GM21528 (cell line): ENCODE measurements around the gene PRR33.
"Not testable (repeated sequence)": the region's sequence is repeated elsewhere in the genome, so short reads cannot be mapped to it uniquely, and the experiment has no call there.

Experiments used
- ATAC-seq: cut with Tn5 transposase; IDR thresholded peaks from one replicate; pipeline ENCODE4 v1.9.1; 2021; ENCODE audit warnings: mild to moderate bottlenecking, moderate library complexity; ENCODE audit not compliant: unreplicated experiment, low FRiP score

Gene PRR33

GRCh38 chr11:1878137-1879031 lies 13.3 kb downstream of the PRR33 start:
- ATAC-seq: no peak

- ATAC-seq: no peak
Measured at GRCh38 chr11:1877211-1878136, 14.2 kb downstream of the PRR33 start.

DNA sequence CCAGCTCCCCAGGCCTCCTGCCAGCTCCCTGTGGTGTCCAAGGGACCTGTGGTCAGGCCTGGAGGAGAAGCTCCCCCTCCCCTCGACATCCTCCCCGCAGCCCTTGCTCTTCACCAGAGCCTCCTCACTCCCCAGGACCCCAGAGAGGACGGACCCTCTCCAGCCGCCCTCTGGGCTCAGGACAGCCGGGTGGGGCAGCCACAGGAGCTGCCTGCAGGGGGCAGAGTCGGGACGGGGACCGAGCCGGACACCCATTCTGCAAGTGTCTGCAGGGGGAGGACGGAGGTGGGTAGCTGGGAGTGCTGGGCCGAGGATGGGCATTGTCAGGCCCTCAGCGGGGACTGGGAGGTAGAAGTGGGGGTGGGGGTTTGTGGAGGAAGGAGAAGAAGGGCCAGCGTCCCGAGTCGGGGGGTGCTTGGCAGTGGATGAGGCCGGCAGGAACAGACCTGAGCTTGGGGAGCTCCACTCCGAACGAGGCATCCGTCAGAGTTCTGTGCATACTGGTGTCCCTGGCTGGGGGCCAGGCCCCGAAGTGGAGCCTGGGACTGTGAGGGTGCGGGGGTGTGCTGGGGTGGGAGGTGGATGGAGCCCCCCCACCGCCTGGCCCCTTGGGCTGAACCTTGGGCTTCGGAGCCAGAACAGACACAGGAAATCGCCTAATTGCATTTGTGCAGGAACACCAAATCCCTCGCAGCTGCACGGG lies 15.2 kb downstream of the PRR33 start:
- ATAC-seq: no peak

- ATAC-seq: not testable (repeated sequence)
Measured at GRCh38 chr11:1875851-1876301, 15.8 kb downstream of the PRR33 start.

- ATAC-seq: no peak
Measured at GRCh38 chr11:1875093-1875850, 16.4 kb downstream of the PRR33 start.

- not testable (repeated sequence) for ATAC-seq
Measured at GRCh38 chr11:1874441-1875092, 17.1 kb downstream of the PRR33 start.

GRCh38 chr11:1873813-1874150 lies 17.9 kb downstream of the PRR33 start:
- not testable (repeated sequence) for ATAC-seq

- ATAC-seq: no peak
Measured at GRCh38 chr11:1873048-1873812, 18.5 kb downstream of the PRR33 start.

GRCh38 chr11:1872267-1872985 lies 19.3 kb downstream of the PRR33 start:
- ATAC-seq: no peak

- no peak for ATAC-seq
Measured at GRCh38 chr11:1871531-1871930, 20.2 kb downstream of the PRR33 start.

DNA sequence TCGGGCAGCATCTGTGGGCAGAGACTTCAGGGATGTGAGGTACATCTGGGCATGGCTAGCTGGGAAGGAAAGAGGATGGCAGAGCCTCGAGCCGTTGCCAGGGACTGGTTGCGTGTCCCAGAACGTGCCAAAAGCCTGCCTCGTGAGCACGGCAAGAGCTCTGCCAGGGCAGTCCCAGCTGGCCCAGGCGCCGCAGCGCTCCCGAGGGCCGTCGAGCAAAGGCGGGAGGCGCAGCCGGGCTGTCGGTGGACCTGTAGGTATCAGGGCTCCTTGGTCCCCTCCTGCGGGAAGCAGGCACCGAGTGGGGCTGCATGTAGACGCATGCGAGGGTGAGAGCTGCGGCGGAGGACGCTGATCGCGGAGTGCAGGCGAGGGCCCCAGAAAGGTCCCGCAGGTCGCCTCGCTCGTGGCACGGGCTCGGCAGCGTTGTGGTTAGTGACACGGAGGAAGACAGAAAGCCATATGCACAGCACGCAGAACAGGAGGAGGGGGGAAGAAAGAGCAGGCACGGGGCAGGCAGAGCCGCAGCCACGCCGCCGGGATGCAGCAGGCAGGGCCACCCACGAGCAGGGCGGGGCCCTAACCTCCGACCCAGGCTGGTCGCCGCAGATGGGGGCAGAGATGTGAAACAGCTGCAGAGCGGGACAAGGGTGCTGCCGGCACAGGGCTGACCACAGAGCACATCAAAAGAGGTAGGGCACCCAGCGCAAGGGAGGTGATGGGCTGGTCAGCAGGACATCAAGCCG lies 20.8 kb downstream of the PRR33 start:
- no peak for ATAC-seq

DNA sequence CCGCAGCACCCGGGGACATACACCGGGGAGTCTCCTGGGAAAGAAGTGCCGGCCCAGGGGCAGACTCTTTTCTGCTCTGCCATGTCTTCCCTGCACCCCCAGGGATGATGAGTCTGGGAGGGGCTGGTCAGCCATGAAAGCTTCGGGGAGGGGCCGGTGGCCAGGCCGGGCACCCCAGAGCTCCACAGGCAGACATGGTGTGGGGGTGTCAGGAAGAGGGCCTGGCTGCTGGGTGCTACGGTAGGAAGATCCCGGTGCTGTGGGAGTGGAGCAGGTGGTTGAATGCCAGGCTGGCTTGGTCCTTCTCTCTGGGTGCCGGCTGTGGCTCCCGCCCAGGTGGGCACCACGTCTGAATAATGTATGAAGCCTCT lies 21.4 kb downstream of the PRR33 start:
- no peak for ATAC-seq

DNA sequence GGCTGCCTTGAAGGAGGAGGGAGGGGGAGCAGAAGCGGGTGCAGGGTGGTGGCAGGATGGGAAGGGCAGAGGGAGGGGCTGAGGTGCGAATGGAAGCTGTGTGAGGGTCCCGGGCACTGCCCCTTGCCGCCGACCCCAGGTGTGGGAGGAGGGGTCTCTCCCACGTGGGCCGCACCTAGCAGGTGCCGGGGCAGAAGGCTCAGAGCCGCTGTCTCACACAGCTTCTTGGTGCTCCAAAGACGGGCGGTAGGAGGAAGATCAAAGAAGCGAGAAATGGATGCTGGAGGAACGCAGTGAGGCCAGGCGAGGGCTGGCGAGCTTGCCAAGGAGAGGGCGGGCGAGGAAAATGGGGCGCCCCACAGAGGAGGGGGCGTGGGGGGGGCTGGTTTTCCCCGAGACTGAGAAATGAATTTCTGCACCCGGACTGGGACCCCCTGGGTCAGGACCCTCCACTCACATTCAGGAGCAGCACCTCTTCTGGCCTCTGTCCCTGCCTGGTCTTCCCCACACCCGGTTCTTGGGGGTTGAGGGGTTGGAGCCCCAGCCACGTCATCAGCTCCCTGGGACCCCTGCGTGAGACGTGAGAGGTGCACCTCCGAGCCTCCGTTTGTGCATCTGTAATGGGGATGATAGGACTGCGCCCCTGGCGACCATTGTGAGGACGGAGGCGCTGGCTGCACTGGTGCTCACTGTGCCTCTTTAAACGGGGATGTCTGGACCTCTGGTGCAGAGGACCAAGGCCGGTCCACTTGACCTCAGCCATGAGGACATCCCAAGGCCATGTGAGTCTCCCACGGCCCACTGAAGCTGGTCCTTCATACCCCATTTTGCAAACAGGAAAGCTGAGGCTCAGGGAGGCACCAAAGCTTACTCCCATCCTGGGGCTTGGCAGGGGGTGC lies 22.0 kb downstream of the PRR33 start:
- ATAC-seq: no peak

GRCh38 chr11:1868636-1869291 lies 22.9 kb downstream of the PRR33 start:
- ATAC-seq: no peak

GRCh38 chr11:1868056-1868635 lies 23.5 kb downstream of the PRR33 start:
- no peak for ATAC-seq

DNA sequence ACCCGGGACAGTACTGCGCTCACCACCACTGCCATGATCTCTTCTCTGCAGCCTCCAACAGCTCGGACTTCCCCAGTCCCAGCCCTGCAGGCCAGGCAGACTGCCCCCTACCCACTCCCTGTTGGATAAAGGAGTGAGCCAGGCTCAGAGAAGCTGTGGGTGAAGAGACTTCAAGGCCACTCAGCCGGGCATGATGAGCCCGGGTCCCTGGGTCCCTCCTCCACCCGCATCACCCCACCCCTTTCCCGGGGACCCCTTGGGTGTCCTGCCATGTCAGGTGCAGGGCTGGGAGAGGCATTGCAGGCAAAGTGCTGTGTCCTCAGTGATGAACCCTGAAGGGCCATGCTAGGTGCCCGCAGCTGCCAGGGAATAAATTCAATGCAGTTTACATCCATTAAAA lies 24.3 kb downstream of the PRR33 start:
- ATAC-seq: no peak
